WTC11 (cell line): ENCODE data around the gene SP2. TPM values are rescaled to one million over a fixed set of nuclear protein-coding genes. Genes with fewer than 3 reads are reported as not detected.

ENCODE experiments used
- CREM ChIP-seq: sonication (generic); formaldehyde crosslinking; IDR thresholded peaks from 2 replicates; pipeline ENCODE4 v1.8.1; 2022; ENCODE audit warnings: mild to moderate bottlenecking, missing genetic modification reagents, moderate library complexity
- ESRRA ChIP-seq: sonication (generic); formaldehyde crosslinking; IDR thresholded peaks from 2 replicates; pipeline ENCODE4 v1.8.1; 2022; ENCODE audit warnings: mild to moderate bottlenecking, missing genetic modification reagents, borderline replicate concordance
- ETV6 ChIP-seq: sonication (generic); formaldehyde crosslinking; IDR thresholded peaks from 2 replicates; pipeline ENCODE4 v1.8.1; 2022; ENCODE audit warnings: mild to moderate bottlenecking, missing genetic modification reagents
- IRF2 ChIP-seq: sonication (generic); formaldehyde crosslinking; IDR thresholded peaks from 2 replicates; pipeline ENCODE4 v1.8.0; 2022; ENCODE audit warnings: low read depth, missing genetic modification reagents, borderline replicate concordance
- MXD4 ChIP-seq: fragments of 250-450 bp; sonication (Bioruptor Pico); IDR thresholded peaks from 2 replicates; pipeline ENCODE4 v1.8.0; 2021; ENCODE audit warnings: mild to moderate bottlenecking, moderate library complexity, borderline replicate concordance
- NFYB ChIP-seq: sonication (generic); formaldehyde crosslinking; conservative IDR thresholded peaks from 2 replicates; pipeline ENCODE4 v1.8.0; 2022; ENCODE audit warnings: low read depth, missing genetic modification reagents
- NR3C1 ChIP-seq: sonication (generic); formaldehyde crosslinking; conservative IDR thresholded peaks from 2 replicates; pipeline ENCODE4 v1.8.1; 2023; ENCODE audit warnings: low read depth, mild to moderate bottlenecking, missing genetic modification reagents
- SMAD3 ChIP-seq: sonication (generic); formaldehyde crosslinking; IDR thresholded peaks from 2 replicates; pipeline ENCODE4 v1.8.0; 2022; ENCODE audit warnings: missing genetic modification reagents, mild to moderate bottlenecking, borderline replicate concordance
- SMAD4 ChIP-seq: sonication (generic); formaldehyde crosslinking; IDR thresholded peaks from 2 replicates; pipeline ENCODE4 v1.8.0; 2022; ENCODE audit warnings: mild to moderate bottlenecking, missing genetic modification reagents
- ZNF232 ChIP-seq: sonication (generic); formaldehyde crosslinking; IDR thresholded peaks from 2 replicates; pipeline ENCODE4 v1.8.0; 2022; ENCODE audit warnings: mild to moderate bottlenecking, missing genetic modification reagents
- ZNF396 ChIP-seq: fragments of 250-450 bp; sonication (Bioruptor Pico); IDR thresholded peaks from 2 replicates; pipeline ENCODE4 v1.8.0; 2021; ENCODE audit warnings: mild to moderate bottlenecking, moderate library complexity, borderline replicate concordance
- total RNA-seq: library from RNA; stranded (reverse); gene quantifications from 3 replicates; pipeline ENCODE4 v1.2.3, GENCODE V29; 2021
- TF ChIP-seq, protein P1 (sequence below): sonication (generic); formaldehyde crosslinking; IDR thresholded peaks from 2 replicates; pipeline ENCODE4 v1.8.0; 2022; ENCODE audit warnings: mild to moderate bottlenecking, missing genetic modification reagents
- TF ChIP-seq, protein P2 (sequence below): sonication (generic); formaldehyde crosslinking; IDR thresholded peaks from 2 replicates; pipeline ENCODE4 v1.8.1; 2022; ENCODE audit warnings: mild to moderate bottlenecking, moderate library complexity, missing genetic modification reagents
- TF ChIP-seq, protein P3 (sequence below): sonication (generic); formaldehyde crosslinking; conservative IDR thresholded peaks from 2 replicates; pipeline ENCODE4 v1.8.1; 2023; ENCODE audit warnings: mild to moderate bottlenecking, low read depth, missing genetic modification reagents, moderate library complexity
- TF ChIP-seq, protein P4 (sequence below): sonication (generic); formaldehyde crosslinking; IDR thresholded peaks from 2 replicates; pipeline ENCODE4 v1.8.1; 2023; ENCODE audit warnings: mild to moderate bottlenecking, missing genetic modification reagents, borderline replicate concordance
- TF ChIP-seq, protein P5 (sequence below): sonication (generic); formaldehyde crosslinking; IDR thresholded peaks from 2 replicates; pipeline ENCODE4 v1.8.1; 2023; ENCODE audit warnings: mild to moderate bottlenecking, missing genetic modification reagents, moderate library complexity
- TF ChIP-seq, protein P6 (sequence below): sonication (generic); formaldehyde crosslinking; IDR thresholded peaks from 2 replicates; pipeline ENCODE4 v1.8.1; 2022; ENCODE audit warnings: mild to moderate bottlenecking, missing genetic modification reagents, moderate library complexity, borderline replicate concordance
- TF ChIP-seq, protein P7 (sequence below): sonication (generic); formaldehyde crosslinking; IDR thresholded peaks from 2 replicates; pipeline ENCODE4 v1.8.0; 2023; ENCODE audit warnings: mild to moderate bottlenecking, missing genetic modification reagents
- TF ChIP-seq, protein P8 (sequence below): sonication (generic); formaldehyde crosslinking; IDR thresholded peaks from 2 replicates; pipeline ENCODE4 v1.8.0; 2022; ENCODE audit warnings: mild to moderate bottlenecking, missing genetic modification reagents
- TF ChIP-seq, protein P9 (sequence below): sonication (generic); formaldehyde crosslinking; IDR thresholded peaks from 2 replicates; pipeline ENCODE4 v1.8.0; 2022; ENCODE audit warnings: mild to moderate bottlenecking, missing genetic modification reagents
- TF ChIP-seq, protein P10 (sequence below): fragments of 250-450 bp; sonication (Bioruptor Pico); IDR thresholded peaks from 2 replicates; pipeline ENCODE4 v1.9.0; 2021; ENCODE audit warnings: mild to moderate bottlenecking

Gene SP2
- total RNA-seq, 1 experiment from 2014 or later, result 9.9 TPM

DNA sequence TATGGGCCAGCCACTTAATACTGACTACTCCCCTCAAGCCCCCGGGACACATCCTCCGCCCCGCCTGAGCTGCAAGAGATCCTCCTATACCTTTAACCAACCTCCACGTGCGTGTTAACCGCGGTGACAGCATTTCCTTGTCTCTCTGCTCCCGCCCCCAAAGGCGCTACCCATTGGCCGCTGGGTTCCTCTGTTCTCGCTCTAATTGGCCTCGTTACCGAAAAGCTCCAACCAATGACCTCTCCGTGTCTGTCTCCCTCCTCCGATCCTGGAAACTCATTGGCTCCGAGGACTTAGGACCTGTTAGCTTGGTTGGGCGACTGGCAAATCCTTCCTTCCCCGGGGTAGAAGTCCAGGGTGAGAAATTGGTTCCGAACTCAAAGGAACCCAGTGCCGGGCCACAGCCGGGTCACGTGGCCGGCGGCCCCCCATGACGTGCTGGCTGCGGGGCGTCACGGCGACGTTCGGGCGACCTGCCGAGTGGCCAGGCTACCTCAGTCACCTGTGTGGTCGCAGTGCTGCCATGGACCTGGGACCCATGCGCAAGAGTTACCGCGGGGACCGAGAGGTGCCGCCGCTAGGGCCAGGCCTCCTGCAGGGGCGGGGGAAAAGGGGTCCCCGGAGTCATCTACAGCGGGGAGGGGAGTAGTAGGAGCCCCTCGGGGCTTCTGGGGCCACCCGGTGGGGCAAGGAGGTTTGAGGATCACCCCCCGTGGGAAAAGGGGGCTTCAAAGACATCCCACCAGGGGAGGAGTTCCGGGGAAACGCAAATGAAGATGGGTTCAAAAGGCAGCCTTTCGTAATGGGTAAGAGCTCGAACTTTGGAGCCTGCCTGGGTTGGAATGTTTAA lies 45.4 kb downstream of the SP2 start, which contains the start of gene PNPO (continued):
- TF ChIP-seq, protein P1, sequence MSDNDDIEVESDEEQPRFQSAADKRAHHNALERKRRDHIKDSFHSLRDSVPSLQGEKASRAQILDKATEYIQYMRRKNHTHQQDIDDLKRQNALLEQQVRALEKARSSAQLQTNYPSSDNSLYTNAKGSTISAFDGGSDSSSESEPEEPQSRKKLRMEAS (CRISPR knock-in tag), result peak; percentile 95
- TF ChIP-seq, protein P2, sequence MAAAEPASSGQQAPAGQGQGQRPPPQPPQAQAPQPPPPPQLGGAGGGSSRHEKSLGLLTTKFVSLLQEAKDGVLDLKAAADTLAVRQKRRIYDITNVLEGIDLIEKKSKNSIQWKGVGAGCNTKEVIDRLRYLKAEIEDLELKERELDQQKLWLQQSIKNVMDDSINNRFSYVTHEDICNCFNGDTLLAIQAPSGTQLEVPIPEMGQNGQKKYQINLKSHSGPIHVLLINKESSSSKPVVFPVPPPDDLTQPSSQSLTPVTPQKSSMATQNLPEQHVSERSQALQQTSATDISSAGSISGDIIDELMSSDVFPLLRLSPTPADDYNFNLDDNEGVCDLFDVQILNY (CRISPR knock-in tag), result peak; percentile 67; the same call in 1 of the 2 replicates
- TF ChIP-seq MXD4 (CRISPR knock-in tag) (no peak), ZNF232 (CRISPR knock-in tag) (peak; percentile 76), ESRRA (0 out of 2 replicates have a peak, but pooled peaks have one; percentile 31), ZNF396 (no peak), IRF2 (CRISPR knock-in tag) (no peak), NR3C1 (CRISPR knock-in tag) (no peak), ETV6 (CRISPR knock-in tag) (peak; percentile 64; the same call in 1 of the 2 replicates), SMAD4 (no peak), CREM (CRISPR knock-in tag) (0 out of 2 replicates have a peak, but pooled peaks have one; percentile 60), SMAD3 (CRISPR knock-in tag) (no peak), NFYB (CRISPR knock-in tag) (peak; percentile 92)
- TF ChIP-seq, protein P3, sequence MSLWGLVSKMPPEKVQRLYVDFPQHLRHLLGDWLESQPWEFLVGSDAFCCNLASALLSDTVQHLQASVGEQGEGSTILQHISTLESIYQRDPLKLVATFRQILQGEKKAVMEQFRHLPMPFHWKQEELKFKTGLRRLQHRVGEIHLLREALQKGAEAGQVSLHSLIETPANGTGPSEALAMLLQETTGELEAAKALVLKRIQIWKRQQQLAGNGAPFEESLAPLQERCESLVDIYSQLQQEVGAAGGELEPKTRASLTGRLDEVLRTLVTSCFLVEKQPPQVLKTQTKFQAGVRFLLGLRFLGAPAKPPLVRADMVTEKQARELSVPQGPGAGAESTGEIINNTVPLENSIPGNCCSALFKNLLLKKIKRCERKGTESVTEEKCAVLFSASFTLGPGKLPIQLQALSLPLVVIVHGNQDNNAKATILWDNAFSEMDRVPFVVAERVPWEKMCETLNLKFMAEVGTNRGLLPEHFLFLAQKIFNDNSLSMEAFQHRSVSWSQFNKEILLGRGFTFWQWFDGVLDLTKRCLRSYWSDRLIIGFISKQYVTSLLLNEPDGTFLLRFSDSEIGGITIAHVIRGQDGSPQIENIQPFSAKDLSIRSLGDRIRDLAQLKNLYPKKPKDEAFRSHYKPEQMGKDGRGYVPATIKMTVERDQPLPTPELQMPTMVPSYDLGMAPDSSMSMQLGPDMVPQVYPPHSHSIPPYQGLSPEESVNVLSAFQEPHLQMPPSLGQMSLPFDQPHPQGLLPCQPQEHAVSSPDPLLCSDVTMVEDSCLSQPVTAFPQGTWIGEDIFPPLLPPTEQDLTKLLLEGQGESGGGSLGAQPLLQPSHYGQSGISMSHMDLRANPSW, result no peak
- TF ChIP-seq, protein P4, sequence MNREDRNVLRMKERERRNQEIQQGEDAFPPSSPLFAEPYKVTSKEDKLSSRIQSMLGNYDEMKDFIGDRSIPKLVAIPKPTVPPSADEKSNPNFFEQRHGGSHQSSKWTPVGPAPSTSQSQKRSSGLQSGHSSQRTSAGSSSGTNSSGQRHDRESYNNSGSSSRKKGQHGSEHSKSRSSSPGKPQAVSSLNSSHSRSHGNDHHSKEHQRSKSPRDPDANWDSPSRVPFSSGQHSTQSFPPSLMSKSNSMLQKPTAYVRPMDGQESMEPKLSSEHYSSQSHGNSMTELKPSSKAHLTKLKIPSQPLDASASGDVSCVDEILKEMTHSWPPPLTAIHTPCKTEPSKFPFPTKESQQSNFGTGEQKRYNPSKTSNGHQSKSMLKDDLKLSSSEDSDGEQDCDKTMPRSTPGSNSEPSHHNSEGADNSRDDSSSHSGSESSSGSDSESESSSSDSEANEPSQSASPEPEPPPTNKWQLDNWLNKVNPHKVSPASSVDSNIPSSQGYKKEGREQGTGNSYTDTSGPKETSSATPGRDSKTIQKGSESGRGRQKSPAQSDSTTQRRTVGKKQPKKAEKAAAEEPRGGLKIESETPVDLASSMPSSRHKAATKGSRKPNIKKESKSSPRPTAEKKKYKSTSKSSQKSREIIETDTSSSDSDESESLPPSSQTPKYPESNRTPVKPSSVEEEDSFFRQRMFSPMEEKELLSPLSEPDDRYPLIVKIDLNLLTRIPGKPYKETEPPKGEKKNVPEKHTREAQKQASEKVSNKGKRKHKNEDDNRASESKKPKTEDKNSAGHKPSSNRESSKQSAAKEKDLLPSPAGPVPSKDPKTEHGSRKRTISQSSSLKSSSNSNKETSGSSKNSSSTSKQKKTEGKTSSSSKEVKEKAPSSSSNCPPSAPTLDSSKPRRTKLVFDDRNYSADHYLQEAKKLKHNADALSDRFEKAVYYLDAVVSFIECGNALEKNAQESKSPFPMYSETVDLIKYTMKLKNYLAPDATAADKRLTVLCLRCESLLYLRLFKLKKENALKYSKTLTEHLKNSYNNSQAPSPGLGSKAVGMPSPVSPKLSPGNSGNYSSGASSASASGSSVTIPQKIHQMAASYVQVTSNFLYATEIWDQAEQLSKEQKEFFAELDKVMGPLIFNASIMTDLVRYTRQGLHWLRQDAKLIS (CRISPR knock-in tag), result no peak
- TF ChIP-seq, protein P5, sequence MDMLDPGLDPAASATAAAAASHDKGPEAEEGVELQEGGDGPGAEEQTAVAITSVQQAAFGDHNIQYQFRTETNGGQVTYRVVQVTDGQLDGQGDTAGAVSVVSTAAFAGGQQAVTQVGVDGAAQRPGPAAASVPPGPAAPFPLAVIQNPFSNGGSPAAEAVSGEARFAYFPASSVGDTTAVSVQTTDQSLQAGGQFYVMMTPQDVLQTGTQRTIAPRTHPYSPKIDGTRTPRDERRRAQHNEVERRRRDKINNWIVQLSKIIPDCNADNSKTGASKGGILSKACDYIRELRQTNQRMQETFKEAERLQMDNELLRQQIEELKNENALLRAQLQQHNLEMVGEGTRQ (CRISPR knock-in tag), result peak; percentile 89
- TF ChIP-seq, protein P6, sequence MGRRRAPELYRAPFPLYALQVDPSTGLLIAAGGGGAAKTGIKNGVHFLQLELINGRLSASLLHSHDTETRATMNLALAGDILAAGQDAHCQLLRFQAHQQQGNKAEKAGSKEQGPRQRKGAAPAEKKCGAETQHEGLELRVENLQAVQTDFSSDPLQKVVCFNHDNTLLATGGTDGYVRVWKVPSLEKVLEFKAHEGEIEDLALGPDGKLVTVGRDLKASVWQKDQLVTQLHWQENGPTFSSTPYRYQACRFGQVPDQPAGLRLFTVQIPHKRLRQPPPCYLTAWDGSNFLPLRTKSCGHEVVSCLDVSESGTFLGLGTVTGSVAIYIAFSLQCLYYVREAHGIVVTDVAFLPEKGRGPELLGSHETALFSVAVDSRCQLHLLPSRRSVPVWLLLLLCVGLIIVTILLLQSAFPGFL (CRISPR knock-in tag), result no peak; the same call in 1 of the 2 replicates
- TF ChIP-seq, protein P7, sequence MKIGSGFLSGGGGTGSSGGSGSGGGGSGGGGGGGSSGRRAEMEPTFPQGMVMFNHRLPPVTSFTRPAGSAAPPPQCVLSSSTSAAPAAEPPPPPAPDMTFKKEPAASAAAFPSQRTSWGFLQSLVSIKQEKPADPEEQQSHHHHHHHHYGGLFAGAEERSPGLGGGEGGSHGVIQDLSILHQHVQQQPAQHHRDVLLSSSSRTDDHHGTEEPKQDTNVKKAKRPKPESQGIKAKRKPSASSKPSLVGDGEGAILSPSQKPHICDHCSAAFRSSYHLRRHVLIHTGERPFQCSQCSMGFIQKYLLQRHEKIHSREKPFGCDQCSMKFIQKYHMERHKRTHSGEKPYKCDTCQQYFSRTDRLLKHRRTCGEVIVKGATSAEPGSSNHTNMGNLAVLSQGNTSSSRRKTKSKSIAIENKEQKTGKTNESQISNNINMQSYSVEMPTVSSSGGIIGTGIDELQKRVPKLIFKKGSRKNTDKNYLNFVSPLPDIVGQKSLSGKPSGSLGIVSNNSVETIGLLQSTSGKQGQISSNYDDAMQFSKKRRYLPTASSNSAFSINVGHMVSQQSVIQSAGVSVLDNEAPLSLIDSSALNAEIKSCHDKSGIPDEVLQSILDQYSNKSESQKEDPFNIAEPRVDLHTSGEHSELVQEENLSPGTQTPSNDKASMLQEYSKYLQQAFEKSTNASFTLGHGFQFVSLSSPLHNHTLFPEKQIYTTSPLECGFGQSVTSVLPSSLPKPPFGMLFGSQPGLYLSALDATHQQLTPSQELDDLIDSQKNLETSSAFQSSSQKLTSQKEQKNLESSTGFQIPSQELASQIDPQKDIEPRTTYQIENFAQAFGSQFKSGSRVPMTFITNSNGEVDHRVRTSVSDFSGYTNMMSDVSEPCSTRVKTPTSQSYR (CRISPR knock-in tag), result no peak
- TF ChIP-seq, protein P8, sequence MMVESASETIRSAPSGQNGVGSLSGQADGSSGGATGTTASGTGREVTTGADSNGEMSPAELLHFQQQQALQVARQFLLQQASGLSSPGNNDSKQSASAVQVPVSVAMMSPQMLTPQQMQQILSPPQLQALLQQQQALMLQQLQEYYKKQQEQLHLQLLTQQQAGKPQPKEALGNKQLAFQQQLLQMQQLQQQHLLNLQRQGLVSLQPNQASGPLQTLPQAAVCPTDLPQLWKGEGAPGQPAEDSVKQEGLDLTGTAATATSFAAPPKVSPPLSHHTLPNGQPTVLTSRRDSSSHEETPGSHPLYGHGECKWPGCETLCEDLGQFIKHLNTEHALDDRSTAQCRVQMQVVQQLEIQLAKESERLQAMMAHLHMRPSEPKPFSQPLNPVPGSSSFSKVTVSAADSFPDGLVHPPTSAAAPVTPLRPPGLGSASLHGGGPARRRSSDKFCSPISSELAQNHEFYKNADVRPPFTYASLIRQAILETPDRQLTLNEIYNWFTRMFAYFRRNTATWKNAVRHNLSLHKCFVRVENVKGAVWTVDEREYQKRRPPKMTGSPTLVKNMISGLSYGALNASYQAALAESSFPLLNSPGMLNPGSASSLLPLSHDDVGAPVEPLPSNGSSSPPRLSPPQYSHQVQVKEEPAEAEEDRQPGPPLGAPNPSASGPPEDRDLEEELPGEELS (CRISPR knock-in tag), result no peak
- TF ChIP-seq, protein P9, sequence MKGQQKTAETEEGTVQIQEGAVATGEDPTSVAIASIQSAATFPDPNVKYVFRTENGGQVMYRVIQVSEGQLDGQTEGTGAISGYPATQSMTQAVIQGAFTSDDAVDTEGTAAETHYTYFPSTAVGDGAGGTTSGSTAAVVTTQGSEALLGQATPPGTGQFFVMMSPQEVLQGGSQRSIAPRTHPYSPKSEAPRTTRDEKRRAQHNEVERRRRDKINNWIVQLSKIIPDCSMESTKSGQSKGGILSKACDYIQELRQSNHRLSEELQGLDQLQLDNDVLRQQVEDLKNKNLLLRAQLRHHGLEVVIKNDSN (CRISPR knock-in tag), result peak; percentile 79
- TF ChIP-seq, protein P10, sequence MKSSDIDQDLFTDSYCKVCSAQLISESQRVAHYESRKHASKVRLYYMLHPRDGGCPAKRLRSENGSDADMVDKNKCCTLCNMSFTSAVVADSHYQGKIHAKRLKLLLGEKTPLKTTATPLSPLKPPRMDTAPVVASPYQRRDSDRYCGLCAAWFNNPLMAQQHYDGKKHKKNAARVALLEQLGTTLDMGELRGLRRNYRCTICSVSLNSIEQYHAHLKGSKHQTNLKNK (CRISPR knock-in tag), result no peak
